Dedifferentiated amniotic fluid mesenchymal stem cell (primary cell): ENCODE results near the gene RPL29.
"Not testable (repeated sequence)": the region's sequence is repeated elsewhere in the genome, so short reads cannot be mapped to it uniquely, and the experiment has no call there.

Experiments
- DNase-seq: peaks from one replicate; pipeline ENCODE4 v3.0.0-alpha.2; 2016; ENCODE audit errors: extremely low spot score

RPL29 gene

DNA sequence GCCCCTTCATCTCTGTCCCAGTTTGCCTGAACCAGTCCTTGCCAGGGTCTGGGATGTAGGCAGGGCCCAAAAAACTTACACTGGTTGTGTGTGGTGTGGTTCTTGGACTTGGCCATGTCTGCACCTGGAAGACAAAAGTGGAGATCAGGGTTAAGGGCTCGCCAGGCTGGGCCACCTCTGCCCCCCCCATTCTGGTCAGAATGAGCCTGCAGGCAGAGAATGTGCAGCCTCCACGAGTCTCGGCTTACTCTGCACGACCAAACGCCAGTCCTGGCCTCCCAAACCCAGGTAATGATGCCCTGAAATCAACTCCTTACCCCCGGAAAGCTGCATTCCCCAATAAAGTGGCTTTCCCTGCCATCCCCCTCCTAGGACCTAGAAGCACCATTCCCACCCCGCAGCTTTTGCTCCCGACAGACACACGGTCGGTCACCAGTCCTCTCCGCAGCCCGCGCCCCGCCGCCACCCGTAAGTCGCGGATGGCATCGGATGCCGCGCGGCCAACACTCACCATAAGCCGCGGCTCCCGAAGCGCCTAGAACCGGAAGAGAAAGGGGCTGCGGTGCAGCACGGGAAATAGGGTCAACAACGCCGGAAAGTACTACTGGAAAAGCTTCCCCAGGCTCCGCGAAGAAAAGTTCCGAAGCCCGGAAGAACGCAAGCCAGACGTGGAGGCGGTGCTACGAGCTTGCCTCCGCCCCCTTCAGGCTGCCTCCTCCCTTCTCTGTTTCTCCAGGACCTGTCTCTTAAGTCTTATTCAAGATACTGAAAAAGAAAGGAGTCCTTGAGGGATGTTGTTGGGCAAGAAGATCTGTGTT lies at the start of gene RPL29:
TSS of gene RPL29 (minus strand) at position 550 of the 818 bp plus-strand sequence. CDS start at position 116, 434 bp downstream.
- DNase-seq, result peak; percentile 97

DNA sequence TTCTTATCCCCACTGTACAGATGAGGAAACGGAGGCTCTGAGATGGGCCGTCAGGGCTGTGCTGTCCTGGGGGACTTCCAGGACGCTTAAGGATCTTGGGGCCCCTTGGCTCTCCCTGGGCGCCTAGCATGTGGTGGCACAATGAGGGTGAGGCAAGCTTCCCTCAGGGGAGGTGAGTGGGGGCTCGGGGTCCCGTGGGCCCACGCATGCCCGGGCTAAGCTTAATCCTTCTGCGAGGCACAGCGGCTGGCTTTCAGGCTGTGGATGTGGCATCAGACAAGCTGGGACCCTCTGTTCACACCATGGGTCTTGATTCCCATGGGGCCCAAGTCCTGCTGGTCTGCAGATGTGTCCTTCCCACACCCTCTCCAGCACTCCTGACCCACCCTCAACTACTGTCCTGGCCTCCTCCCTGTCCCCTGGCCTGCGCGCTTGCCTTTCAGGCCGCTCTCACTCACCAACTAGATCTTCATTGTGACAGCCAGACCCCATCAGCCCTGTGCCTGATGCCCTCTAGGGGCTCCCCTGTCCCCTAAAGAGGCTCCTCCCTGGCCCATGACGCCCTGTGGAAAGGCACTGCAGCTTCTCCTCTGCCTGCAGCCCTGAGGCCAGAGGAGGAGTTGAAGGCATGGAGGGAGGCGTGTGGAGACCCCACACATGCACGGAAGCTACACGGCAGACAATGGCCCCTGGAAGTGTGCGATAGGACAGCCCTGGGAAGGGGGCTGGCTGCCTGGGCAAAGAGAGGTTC lies 49.3 kb upstream of the RPL29 start:
- DNase-seq, result no peak

DNA sequence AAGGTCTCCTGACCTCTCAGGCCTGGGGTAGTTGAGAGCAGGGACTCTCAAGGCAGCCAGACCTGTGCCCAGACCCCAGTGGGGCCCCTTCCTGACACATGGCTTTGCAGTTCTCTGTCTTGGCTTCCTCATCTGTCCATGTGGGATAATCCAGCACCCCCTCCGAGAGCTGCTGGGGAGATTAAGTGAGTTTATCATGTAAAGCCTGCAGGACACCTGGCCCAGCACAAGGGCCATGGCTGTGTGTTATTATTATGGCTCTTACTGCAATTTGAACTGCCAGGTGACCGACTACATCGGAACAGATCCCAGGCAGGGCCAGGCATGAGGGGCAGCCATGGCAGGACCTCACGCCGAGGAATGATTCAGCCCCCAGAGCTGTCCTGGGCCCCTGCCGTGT lies 48.1 kb upstream of the RPL29 start:
- DNase-seq, result no peak

DNA sequence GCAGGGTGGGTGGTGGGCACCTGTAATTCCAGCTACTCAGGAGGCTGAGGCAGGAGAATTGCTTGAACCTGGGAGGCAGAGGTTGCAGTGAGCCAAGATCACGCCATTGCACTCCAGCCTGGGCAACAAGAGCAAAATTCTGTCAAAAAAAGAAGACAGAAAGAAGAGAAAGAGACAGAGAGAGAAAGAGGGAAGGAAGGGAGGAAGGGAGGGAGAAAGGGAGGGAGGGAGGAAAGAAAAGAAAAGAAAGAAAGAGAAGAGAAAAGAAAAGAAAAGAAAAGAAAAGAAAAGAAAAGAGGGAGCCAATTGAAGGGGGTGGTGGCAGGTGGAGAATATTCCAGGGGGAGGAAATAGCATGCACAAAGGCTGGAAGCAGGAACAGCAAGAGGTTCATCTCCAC lies 47.3 kb upstream of the RPL29 start:
- not testable (repeated sequence) for DNase-seq

DNA sequence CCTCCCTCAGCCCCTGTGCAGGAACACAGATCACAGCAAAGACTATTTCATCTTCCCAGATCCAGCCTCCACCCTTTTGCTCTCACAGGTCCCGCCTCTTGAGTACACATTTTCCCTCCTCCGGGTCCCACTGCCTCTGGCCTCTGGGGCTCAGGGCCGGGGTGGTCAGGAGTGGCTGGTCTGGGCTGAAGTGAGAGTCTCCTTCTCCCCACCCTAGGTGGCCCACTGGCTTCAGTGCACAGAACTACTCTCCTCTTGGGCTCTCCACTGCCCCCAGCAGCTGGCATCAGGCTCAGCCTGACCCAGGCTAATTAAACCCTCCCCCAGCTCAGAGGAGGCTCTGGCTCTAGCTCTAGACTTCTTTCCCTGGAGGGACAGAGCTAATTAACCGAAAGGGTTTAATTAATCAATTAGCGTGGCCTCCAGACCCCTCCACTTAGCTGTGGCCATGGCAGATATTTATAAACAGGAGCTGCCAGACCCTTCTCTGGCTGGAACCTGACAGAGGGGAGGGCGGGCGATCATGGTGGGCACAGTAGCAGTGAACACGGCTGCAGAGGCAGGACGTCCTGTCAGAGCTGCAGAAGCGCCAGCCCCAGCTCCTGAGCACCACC lies 45.5 kb upstream of the RPL29 start:
- DNase-seq, result no peak

DNA sequence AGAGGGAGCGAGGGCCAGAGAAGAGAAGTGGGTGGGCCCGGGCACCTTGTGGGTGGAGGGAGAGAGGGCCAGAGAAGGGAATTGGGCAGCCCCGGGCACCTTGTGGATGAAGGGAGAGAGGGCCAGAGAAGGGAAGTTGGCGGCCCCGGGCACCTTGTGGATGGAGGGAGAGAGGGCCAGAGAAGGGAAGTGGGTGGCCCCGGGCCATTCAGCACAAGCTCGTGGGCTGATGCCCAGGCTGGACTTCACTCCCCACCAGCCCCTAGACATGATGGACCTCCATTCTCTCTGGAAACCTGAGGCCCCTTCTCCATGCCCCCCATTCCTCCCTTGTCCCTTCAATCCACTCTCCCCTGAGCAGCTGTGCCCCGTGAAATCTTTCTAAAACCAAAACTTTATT lies 44.9 kb upstream of the RPL29 start:
- DNase-seq, result no peak

DNA sequence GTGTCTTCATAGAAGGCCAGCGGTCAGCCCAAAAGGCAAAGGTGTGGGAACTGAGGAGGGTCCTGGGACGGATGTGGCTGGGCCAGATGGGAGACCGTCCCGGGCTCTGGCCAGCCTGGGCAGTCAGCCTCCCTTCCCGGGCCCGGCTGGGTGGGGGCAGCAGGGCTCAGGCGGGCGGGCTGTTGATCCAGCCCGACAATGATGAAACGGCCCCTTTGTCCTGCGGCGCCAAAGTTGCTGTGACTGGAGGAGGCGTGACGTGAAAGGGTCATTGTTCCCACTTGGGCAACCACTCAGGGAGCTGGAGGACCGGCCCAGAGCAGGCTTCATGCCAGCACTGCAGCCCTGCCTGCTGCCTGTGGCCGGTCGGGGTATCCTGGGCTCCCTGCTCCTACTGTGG lies 44.2 kb upstream of the RPL29 start:
- no peak for DNase-seq

DNA sequence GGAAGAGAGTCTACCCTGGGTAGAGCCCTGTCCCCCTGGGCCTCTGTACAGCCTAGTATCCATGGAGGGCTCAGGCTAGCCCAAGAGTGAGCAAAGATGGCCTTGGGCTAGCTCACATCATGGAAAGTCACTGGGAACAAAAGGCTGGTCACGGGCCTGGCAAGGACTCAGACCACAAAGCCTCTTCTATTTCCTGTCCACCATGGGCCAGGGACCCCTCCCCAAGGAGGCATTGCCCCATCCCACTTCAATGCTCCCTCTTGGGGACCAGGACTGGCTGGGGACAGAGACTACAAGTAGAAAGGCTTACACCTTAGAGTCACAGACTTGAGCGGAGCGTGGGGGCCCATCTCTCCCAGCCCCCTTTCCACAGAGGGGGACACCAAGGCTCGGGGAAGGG lies 43.7 kb upstream of the RPL29 start:
- DNase-seq, result no peak

DNA sequence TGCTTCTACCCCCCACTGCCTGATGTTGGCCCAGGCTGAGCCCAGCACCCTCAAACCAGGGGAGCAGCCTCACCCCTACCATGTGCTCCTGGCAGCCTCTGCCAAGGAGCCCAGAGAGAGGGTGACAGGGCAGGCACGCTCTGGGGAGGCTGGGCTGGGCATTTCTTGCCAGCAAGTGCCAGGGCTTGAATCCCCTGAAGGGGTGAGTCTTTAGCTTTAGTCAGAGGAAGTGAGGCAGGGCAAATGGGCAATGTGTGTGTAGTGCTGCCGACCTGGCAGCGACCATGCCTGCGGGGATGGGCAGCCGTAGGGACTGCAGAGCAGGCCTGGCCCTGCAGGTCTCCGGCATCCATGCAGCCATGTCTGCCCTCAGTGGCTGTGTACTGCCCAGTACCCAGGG lies 42.5 kb upstream of the RPL29 start:
- no peak for DNase-seq

DNA sequence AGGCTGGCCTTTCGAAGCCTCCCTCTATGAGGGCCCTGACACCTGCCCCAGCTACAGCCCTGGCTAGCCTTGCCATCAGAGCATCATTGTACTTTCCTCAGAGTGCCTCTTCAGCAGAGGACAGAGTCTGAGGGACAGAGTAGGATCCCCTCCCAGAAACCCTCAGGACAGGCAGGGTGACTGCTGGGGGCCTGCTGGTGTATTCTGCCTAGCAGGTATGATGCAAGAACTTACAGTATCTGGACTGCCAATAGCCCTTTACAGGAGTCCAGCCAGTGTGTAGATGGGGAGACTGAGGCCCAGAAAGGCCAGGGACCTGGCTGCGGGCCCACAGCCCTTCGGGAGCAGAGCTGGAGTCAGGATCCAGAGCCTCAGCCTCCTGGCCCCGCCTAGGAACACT lies 41.6 kb upstream of the RPL29 start:
- no peak for DNase-seq

DNA sequence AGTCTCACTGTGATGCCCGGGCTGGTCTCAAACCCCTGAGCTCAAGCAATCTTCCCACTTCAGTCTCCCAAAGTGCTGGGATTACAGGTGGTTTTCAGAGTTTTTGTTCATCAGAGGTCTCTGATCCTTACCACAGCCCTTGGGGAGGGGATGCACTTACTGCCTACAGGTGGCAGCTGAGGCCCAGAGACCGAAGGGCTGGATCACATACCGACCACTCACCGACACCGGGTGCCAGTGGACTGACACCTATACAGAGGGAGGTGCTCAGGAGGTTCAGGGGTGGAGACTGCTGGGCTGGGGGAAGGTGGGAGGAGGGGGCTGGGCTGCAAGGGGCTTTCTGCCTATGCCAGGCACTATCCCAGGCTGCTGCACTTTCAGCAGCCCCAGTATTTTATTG lies 41.1 kb upstream of the RPL29 start:
- no peak for DNase-seq

DNA sequence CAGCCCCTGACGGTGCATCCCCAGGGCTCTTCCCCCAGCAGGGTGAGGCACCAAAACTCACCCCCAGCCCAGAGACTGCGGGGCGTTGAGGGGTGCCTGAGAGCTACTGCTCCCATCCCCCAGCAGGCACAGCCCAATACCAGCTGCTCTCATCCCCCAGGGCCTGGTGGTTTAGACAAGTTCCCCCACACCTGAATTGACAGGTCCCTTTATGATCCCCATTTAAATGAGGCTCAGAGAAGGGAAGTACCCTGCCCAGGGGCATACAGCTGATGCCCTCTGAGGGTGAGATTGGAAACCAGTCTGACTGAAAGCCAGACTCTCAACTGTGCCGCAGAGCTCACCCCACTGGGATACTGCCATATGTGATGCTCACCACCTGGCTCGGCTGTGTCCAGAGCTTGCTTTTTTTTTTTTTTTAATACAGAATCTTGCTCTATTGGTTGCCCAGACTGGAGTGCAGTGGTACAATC lies 40.6 kb upstream of the RPL29 start:
- DNase-seq, result no peak

DNA sequence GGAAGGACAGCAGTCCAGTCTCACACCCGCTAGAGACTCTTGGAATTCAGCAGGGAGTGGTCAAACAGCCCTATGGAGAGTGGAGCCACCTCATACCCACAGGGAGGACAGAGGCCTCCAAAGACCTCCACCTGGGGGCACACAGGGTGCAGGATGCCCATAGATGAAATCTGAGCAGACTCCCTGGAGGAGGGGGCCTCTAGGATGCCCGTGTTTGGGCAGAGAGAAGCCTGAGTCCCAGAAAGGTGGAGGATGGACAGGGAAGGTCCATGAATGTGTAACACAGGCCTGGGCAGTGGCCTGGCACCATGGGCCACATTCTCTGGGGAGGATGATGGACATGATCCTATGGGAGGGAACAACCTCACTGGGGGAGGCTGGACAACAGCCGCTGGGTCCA lies 39.0 kb upstream of the RPL29 start:
- DNase-seq, result no peak

DNA sequence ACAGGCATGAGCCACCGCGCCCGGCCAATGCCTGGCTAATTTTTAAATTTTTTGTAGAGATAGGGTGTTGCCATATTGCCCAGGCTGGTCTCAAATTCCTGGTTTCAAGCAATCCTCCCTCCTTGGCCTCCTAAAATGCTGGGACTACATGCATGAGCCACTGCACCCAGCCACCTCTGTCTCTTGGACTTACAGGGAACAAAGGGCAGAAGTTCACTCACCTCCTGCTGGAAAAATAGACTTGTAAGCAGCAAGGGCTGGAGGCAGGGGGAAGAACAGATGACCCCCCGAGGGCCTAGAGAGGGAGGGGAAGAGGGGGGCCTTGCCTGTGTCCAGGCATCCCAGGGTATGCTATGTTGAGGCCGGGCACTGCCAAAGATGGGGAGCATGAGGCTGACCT lies 38.5 kb upstream of the RPL29 start:
- no peak for DNase-seq

DNA sequence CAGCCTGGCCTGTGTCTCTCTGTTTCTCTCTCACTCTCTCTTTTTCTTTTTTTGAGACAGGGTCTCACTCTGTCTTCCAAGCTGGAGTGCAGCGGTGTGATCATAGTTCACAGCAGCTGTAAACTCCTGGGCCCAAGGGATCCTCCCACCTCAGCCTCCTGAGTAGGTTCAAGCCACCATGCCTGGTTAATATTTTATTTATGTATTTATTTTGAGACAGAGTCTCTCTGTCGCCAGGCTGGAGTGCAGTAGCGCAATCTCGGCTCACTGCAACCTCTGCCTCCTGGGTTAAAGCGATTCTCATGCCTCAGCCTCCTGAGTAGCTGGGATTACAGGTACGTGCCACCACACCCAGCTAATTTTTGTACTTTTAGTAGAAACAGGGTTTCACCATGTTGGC lies 38.1 kb upstream of the RPL29 start:
- not testable (repeated sequence) for DNase-seq

DNA sequence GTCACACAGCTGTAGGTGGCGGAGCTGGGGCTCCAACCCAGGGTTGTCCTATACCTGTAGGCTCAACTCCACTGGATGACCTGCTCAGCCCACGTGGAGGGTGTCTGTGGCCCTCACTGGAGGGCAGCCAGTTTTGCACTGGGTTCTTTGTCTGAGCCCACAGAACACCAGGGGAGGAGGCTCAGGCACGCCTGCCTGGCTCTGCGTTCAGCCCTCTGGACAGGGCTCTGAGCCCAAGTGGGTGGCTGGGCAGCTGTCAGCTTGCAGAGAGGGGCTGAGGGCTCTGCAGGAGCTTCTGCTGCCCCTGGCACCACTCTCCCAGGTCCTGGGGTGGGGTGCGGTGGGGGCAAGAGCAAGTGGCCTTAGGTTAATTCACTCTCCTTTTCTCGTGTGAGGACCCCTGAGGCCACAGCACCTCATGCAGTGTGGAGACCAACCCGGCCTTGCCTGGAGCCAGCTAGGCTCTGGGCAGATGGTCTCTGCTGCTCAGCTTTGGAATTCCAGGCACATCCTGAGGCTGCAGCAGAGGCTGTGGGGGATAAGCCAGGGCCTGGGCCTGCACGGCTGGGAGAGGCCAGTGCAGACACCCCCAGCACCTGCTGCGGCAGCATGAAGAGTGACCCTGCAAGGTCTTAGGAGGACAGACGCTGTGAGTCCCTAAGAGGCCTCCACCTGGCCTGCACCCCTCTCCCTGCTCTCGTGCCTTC lies 37.2 kb upstream of the RPL29 start:
- no peak for DNase-seq

DNA sequence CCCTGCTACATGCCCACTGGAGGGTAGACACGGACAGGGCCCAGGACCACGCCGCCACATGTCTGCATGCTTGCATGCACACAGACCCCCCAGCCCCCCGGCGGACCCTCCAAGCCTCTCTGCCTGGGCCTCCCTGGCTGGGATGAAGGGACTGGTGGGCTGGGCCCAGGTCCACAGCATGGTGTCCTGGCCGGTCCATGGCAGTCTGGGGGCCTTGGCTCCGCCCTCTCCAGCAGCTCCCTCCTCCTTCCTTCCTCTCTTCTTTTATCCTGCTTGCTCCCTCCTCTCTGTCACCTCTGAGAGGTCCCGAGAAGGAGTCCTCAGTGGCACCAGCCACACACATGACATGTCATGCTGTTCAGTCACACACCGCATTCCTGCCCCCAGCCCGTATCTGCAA lies 36.2 kb upstream of the RPL29 start:
- DNase-seq, result no peak

DNA sequence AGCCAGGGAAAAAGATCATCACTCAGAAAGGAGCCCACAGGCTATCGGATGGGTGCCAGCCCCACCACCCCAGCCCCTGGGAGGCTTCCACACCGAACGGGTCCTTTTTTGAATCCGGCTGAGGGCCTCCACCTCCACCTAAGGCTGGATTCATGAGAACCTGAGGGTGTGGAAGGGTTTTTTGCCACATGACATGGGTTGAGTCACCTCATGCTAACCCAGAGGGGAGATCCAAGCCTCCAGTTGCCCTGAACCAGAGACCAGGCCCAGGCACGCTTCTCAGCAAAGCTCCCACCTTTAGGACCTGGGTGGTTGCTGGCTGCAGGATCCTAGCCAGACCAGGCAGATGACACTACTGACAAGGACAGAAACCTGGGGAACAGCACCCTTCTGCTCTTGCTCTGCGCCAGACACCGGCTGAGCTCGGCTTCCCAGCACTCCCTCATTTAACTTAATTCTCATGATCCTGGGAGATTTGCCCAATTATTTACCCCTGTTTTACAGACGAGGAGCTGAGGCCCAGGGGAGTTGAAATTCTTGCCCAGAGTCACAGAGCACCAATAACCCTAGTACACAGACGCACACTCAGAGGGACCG lies 35.1 kb upstream of the RPL29 start:
- no peak for DNase-seq

DNA sequence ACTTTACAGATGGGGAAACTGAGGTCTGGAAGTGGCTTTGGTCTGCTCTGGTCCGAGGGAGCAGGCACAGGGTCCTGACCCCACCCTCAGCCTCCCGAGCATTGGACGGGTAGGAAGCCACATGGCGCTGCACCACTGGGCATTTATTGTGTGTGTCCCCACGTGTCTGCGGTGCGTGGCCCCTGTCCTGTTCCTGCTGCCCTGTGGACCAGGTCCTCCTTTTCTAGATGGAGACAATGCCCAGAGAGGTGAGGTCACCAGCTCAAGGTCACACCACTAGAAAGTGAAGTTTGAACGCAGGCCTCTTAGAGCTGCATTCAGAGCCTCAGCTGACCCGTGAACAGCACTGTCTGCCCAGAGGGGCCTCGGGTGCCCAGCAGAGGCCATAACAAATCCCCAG lies 33.8 kb upstream of the RPL29 start:
- no peak for DNase-seq

DNA sequence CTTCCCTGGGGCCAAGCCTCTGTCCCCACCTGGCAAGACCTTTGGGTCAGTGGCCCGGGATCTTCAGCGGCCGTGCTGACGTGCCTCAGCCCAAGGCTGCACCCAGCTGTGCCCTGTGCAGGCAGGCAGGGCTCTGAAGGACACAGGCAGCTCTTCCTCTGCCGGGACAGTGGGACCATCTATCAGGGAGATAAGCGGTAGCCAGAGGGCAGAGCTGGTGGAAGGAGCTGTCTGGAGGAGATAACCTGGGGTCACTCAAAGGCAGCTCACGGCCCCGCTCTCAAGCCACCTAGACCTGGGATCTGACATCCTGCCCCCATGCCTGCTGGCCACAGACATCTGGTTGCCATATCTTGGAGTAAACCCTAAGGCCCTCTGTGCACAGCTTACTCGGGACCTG lies 33.4 kb upstream of the RPL29 start:
- no peak for DNase-seq

DNA sequence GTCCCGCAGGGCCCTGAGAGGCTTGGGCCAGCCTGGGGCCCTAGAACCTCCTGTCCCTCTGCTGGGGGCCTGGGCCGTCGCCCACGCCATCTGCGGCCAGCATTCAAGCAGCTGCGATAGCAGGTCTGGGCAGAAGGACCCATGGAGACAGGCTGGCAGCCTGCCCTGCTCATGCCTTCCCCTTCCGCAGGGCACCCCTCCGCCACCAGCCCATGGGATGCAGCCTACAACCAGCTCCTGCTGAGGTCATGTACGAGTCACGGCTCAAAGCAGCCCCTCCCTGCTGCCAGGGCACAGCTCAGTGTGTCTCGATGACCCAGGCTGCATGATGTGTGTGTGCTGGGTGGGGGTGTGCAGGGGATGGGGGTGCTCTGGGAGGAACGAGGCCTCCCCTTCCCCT lies 32.9 kb upstream of the RPL29 start:
- DNase-seq, result no peak

DNA sequence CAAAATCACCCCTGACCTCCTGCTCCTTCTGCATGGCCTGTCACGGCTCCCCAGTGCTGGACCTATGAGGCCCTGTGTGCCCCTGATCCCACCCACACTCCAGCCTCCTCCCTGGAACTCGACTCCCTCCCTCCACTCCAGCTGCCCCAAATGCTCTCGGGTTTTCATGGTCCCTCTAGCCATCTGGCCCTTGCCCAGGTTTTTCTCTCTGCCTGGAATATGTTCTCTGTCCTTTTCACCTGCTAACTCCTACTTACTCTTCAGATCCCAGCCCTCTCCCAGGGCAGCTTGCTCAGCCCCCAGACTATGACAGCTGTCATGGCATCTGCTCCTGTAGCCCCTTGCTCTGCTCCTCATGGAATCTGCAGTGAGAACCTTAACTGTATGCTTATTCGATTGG lies 30.3 kb upstream of the RPL29 start:
- no peak for DNase-seq
